IMR-90 (cell line): ENCODE measurements around the gene GNAO1. TPM values are rescaled to one million over a fixed set of nuclear protein-coding genes. Genes with fewer than 3 reads are reported as not detected.

Experiments
- ATAC-seq: fragments of 200-7000 bp; cut with Tn5 transposase; 2 replicates; pipeline ENCODE4 v1.9.1; 2020; ENCODE audit warnings: low read depth, mild to moderate bottlenecking, moderate library complexity
- BruUV-seq: library from RNA; stranded (reverse); fragments of 400-500 nt; replicated peaks from 2 replicates; lab custom pipeline; 2021; lab: Mats Ljungman, UMichigan
- CTCF ChIA-PET: fragments of 300-600 bp; formaldehyde crosslinking; extraction: SDS; loops from one replicate; lab custom pipeline; 2021; ENCODE audit warnings: antibody characterized with exemption; lab: Yijun Ruan, JAX
- POLR2A ChIA-PET: fragments of 300-600 bp; sonication (Branson Sonifier 250); formaldehyde crosslinking; loops from one replicate; lab custom pipeline; 2022; ENCODE audit warnings: antibody characterized with exemption; ENCODE audit not compliant: unreplicated experiment; lab: Charles Lee
- DNase-seq: peaks from one replicate; pipeline ENCODE4 v3.0.0; 2013
- H2AFZ ChIP-seq: replicated peaks from 2 replicates; pipeline ENCODE3; 2013; ENCODE audit warnings: low read length, mild to moderate bottlenecking; ENCODE audit not compliant: poor library complexity
- H2AK5ac ChIP-seq: 2 replicates; pipeline ENCODE4 v1.6.1; 2013; ENCODE audit warnings: low read depth, low read length, inconsistent platforms
- H2AK9ac ChIP-seq: replicated peaks from 2 replicates; pipeline ENCODE3; 2013; ENCODE audit warnings: mild to moderate bottlenecking, low read depth, low read length, moderate library complexity; ENCODE audit not compliant: poor library complexity
- H2BK120ac ChIP-seq: 2 replicates; pipeline ENCODE4 v1.6.1; 2013; ENCODE audit warnings: low read depth, low read length, inconsistent platforms
- H2BK15ac ChIP-seq: 3 replicates; pipeline ENCODE4 v1.6.1; 2013; ENCODE audit warnings: low read depth, low read length, inconsistent platforms
- H2BK20ac ChIP-seq: 2 replicates; pipeline ENCODE4 v1.6.1; 2013; ENCODE audit warnings: low read depth, mild to moderate bottlenecking, inconsistent platforms, low read length, moderate library complexity
- H2BK5ac ChIP-seq: 2 replicates; pipeline ENCODE4 v1.6.1; 2013; ENCODE audit warnings: mild to moderate bottlenecking, low read depth, low read length, inconsistent platforms; ENCODE audit not compliant: poor library complexity, severe bottlenecking
- H3K14ac ChIP-seq: replicated peaks from 2 replicates; pipeline ENCODE4 v1.6.1; 2013; ENCODE audit warnings: low read depth, low read length, inconsistent platforms
- H3K18ac ChIP-seq: 2 replicates; pipeline ENCODE4 v1.6.1; 2013; ENCODE audit warnings: low read depth, low read length, control low read depth
- H3K23ac ChIP-seq: 2 replicates; pipeline ENCODE4 v1.6.1; 2013; ENCODE audit warnings: low read depth, low read length, inconsistent platforms
- H3K27ac ChIP-seq: 2 replicates; pipeline ENCODE4 v1.5.1; 2013; ENCODE audit warnings: mild to moderate bottlenecking, control low read depth, low read length; ENCODE audit not compliant: insufficient read depth
- H3K27me3 ChIP-seq: 2 replicates; pipeline ENCODE4 v1.6.1; 2013; ENCODE audit warnings: low read length; ENCODE audit not compliant: control insufficient read depth, insufficient read depth
- H3K36me3 ChIP-seq: 2 replicates; pipeline ENCODE4 v1.6.1; 2013; ENCODE audit warnings: low read length, mixed read lengths; ENCODE audit not compliant: control insufficient read depth, insufficient read depth
- H3K4ac ChIP-seq: 2 replicates; pipeline ENCODE4 v1.6.1; 2013; ENCODE audit warnings: low read depth, low read length, inconsistent platforms
- H3K4me1 ChIP-seq: 2 replicates; pipeline ENCODE4 v1.6.1; 2013; ENCODE audit warnings: low read length, mixed read lengths; ENCODE audit not compliant: control insufficient read depth, insufficient read depth
- H3K4me2 ChIP-seq: 2 replicates; pipeline ENCODE4 v1.6.1; 2013; ENCODE audit warnings: low read depth, mild to moderate bottlenecking, control low read depth, low read length, moderate library complexity
- H3K4me3 ChIP-seq: 2 replicates; pipeline ENCODE4 v1.5.1; 2013; ENCODE audit warnings: low read depth, mild to moderate bottlenecking, control low read depth, low read length, moderate library complexity; ENCODE audit not compliant: insufficient read depth
- H3K56ac ChIP-seq: 2 replicates; pipeline ENCODE4 v1.6.1; 2013; ENCODE audit warnings: low read length, inconsistent platforms; ENCODE audit not compliant: insufficient read depth; ENCODE audit errors: extremely low read depth
- H3K79me1 ChIP-seq, 2 experiments: 2 replicates each; pipeline ENCODE4 v1.6.1; 2013; ENCODE audit warnings: low read length in 2 of 2, inconsistent platforms in 1 of 2, low read depth in 1 of 2
- H3K9ac ChIP-seq: 2 replicates; pipeline ENCODE4 v1.6.1; 2013; ENCODE audit warnings: low read depth, low read length, control low read depth
- H3K9me1 ChIP-seq: 2 replicates; pipeline ENCODE4 v1.6.1; 2013; ENCODE audit warnings: low read length, inconsistent platforms; ENCODE audit not compliant: insufficient read depth
- H3K9me3 ChIP-seq: 2 replicates; pipeline ENCODE4 v1.6.1; 2013; ENCODE audit warnings: low read length; ENCODE audit not compliant: control insufficient read depth, insufficient read depth
- H4K20me1 ChIP-seq: 2 replicates; pipeline ENCODE4 v1.6.1; 2013; ENCODE audit warnings: low read length, inconsistent platforms; ENCODE audit not compliant: insufficient read depth
- H4K5ac ChIP-seq: 2 replicates; pipeline ENCODE4 v1.6.1; 2013; ENCODE audit warnings: mild to moderate bottlenecking, low read depth, low read length, control low read depth
- H4K8ac ChIP-seq, 2 experiments: 2 replicates each; pipeline ENCODE4 v1.6.1; 2013; ENCODE audit warnings: low read depth in 2 of 2, low read length in 2 of 2, control low read depth in 1 of 2, inconsistent platforms in 1 of 2
- H4K91ac ChIP-seq: 2 replicates; pipeline ENCODE4 v1.6.1; 2013; ENCODE audit warnings: low read depth, low read length, inconsistent platforms; ENCODE audit not compliant: insufficient read depth
- CEBPB ChIP-seq: IDR thresholded peaks from 2 replicates; pipeline ENCODE4 v1.6.1; 2012; ENCODE audit warnings: low read depth, low read length, improper control_type of control experiment
- CHD1 ChIP-seq: IDR thresholded peaks from 2 replicates; pipeline ENCODE4 v1.6.1; 2012; ENCODE audit warnings: low read depth, low read length, improper control_type of control experiment
- FOS ChIP-seq: fragments of 150-350 bp; IDR thresholded peaks from 2 replicates; pipeline ENCODE4 v1.6.1; 2016; ENCODE audit warnings: low read depth, low read length
- MAFK ChIP-seq: IDR thresholded peaks from 2 replicates; pipeline ENCODE4 v1.6.1; 2012; ENCODE audit warnings: low read depth, low read length, improper control_type of control experiment
- MAZ ChIP-seq: IDR thresholded peaks from 2 replicates; pipeline ENCODE4 v1.6.1; 2012; ENCODE audit warnings: low read depth, mild to moderate bottlenecking, low read length, improper control_type of control experiment, moderate library complexity, borderline replicate concordance
- NFE2L2 ChIP-seq: fragments of 150-350 bp; IDR thresholded peaks from 2 replicates; pipeline ENCODE4 v1.6.1; 2016; ENCODE audit warnings: low read depth, mild to moderate bottlenecking, low read length
- RAD21 ChIP-seq: IDR thresholded peaks from 2 replicates; pipeline ENCODE4 v1.6.1; 2012; ENCODE audit warnings: low read length, improper control_type of control experiment
- RCOR1 ChIP-seq: IDR thresholded peaks from 2 replicates; pipeline ENCODE4 v1.6.1; 2012; ENCODE audit warnings: mild to moderate bottlenecking, low read length, improper control_type of control experiment; ENCODE audit not compliant: insufficient replicate concordance
- USF2 ChIP-seq: fragments of 150-350 bp; IDR thresholded peaks from 2 replicates; pipeline ENCODE4 v1.6.1; 2017; ENCODE audit warnings: mild to moderate bottlenecking, antibody characterized with exemption, low read length, low read depth
- dilution Hi-C: fragments of 300-500 bp; cut with HindIII; formaldehyde crosslinking; loops from one replicate; pipeline ENCODE4 v1.14.3; 2018; ENCODE audit warnings: low sequenced_read_pairs; ENCODE audit not compliant: unreplicated experiment
- in situ Hi-C: fragments of 300-500 bp; cut with MboI; formaldehyde crosslinking; loops from 3 replicates; pipeline ENCODE4 v1.14.3; 2019; ENCODE audit warnings: low sequenced_read_pairs, inconsistent platforms, mixed read lengths
- intact Hi-C: fragments of 100-400 bp; cut with micrococcal nuclease; formaldehyde crosslinking; loops from 2 replicates; pipeline ENCODE4 v1.10.0; 2022
- polyA plus RNA-seq, 3 experiments: library from polyadenylated mRNA; depleted of rRNA; stranded (reverse); fragments of >200 nt; gene quantifications; 2 replicates each; pipeline ENCODE4 v1.2.3, GENCODE V29; 2012; ENCODE audit warnings: low replicate concordance in 1 of 3
- total RNA-seq: library from RNA; depleted of rRNA; stranded (reverse); fragments of >200 nt; gene quantifications from 2 replicates; pipeline ENCODE4 v1.2.3, GENCODE V29; 2012
- TF ChIP-seq, protein P1 (sequence below): conservative IDR thresholded peaks from 2 replicates; pipeline ENCODE4 v1.5.1; 2012; ENCODE audit warnings: mild to moderate bottlenecking, low read depth, low read length, improper control_type of control experiment
- TF ChIP-seq, protein P2 (sequence below): fragments of 150-350 bp; IDR thresholded peaks from 2 replicates; pipeline ENCODE4 v1.6.1; 2016; ENCODE audit warnings: low read depth, mild to moderate bottlenecking, low read length, moderate library complexity, borderline replicate concordance

GNAO1 gene
- total and polyA plus RNA-seq, 2 of the 4 experiments (the other 2 are of a cell fraction): under 0.01 to 0.07 TPM

DNA sequence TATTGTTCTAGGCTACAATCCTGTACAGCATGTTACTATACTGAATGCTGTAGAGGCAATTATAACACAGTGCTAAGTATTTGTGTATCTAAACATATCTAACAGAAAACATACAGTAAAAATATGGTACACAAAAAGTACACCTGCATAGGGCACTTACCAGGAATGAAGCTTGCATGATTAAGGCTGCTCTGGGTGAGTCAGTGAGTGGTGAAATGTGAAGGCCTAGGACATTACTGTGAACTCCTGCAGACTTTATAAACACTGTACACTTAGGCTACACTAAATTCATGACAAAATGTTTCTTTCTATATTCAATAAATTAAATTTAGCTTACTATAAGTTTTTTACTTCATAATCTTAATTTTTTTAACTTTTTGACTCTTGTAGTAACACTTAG, 196.9 kb downstream of the GNAO1 start:
- H2AK9ac ChIP-seq: no peak overlapping the region
- H3K4me2 ChIP-seq: no peak overlapping the region
- H3K36me3 ChIP-seq: peaks cover 29% of the 10 kb centered on the region
- H4K91ac ChIP-seq: no peak overlapping the region
- H2BK5ac ChIP-seq: peak overlapping the region; percentile 97
- H4K8ac ChIP-seq: no peak overlapping the region
- no peak overlapping the region for H3K23ac ChIP-seq
- no peak overlapping the region for H4K5ac ChIP-seq
- BruUV-seq: no TSS peak
- peak overlapping the region; percentile 30; the same call in 1 of the 3 replicates for H2BK15ac ChIP-seq
- H3K9me1 ChIP-seq: peaks cover 15% of the 10 kb centered on the region
- in situ Hi-C loops: no loop called here
- no peak overlapping the region for H3K9ac ChIP-seq
- H2BK20ac ChIP-seq: no peak overlapping the region
- DNase-seq (peak; percentile 84), ATAC-seq (peak; percentile 59)
- H4K20me1 ChIP-seq: peaks cover 5% of the 10 kb centered on the region; the same call in 1 of the 2 replicates
- ChIA-PET POLR2A (no interaction called here), CTCF (interaction anchor here (1.1 to 1.5 kb wide), 2 partner anchors 17 to 20 kb away, joined by 3 to 4 read pairs; no protein-coding TSS in a partner anchor)
- H2BK120ac ChIP-seq: no peak overlapping the region
- H3K4ac ChIP-seq: no peak overlapping the region
- no peak overlapping the region for H3K4me3 ChIP-seq
- no peak overlapping the region for H2AK5ac ChIP-seq
- H3K27me3 ChIP-seq: no peaks in the 10 kb centered on the region
- H2AFZ ChIP-seq: no peak overlapping the region
- no peak overlapping the region for H3K56ac ChIP-seq
- intact Hi-C loops: no loop called here
- H3K14ac ChIP-seq: no peak overlapping the region
- TF ChIP-seq RCOR1: no peak
- TF ChIP-seq USF2: no peak
- TF ChIP-seq FOS: peak; percentile 66; the same call in 1 of the 2 replicates
- no peak for TF ChIP-seq MAZ
- TF ChIP-seq MAFK: no peak
- TF ChIP-seq, protein P1, sequence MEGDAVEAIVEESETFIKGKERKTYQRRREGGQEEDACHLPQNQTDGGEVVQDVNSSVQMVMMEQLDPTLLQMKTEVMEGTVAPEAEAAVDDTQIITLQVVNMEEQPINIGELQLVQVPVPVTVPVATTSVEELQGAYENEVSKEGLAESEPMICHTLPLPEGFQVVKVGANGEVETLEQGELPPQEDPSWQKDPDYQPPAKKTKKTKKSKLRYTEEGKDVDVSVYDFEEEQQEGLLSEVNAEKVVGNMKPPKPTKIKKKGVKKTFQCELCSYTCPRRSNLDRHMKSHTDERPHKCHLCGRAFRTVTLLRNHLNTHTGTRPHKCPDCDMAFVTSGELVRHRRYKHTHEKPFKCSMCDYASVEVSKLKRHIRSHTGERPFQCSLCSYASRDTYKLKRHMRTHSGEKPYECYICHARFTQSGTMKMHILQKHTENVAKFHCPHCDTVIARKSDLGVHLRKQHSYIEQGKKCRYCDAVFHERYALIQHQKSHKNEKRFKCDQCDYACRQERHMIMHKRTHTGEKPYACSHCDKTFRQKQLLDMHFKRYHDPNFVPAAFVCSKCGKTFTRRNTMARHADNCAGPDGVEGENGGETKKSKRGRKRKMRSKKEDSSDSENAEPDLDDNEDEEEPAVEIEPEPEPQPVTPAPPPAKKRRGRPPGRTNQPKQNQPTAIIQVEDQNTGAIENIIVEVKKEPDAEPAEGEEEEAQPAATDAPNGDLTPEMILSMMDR: no peak
- no peak for TF ChIP-seq NFE2L2
- TF ChIP-seq, protein P2, sequence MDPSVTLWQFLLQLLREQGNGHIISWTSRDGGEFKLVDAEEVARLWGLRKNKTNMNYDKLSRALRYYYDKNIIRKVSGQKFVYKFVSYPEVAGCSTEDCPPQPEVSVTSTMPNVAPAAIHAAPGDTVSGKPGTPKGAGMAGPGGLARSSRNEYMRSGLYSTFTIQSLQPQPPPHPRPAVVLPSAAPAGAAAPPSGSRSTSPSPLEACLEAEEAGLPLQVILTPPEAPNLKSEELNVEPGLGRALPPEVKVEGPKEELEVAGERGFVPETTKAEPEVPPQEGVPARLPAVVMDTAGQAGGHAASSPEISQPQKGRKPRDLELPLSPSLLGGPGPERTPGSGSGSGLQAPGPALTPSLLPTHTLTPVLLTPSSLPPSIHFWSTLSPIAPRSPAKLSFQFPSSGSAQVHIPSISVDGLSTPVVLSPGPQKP: no peak
- no peak for TF ChIP-seq RAD21
- peak; percentile 76 for TF ChIP-seq CEBPB
- TF ChIP-seq CHD1: no peak
- H3K9me3 ChIP-seq: no peaks in the 10 kb centered on the region
- H3K27ac ChIP-seq: no peak overlapping the region
- dilution Hi-C loops: no loop called here
- peaks cover 15 to 29% of the 10 kb centered on the region in 2 experiments for H3K79me1 ChIP-seq
- H3K4me1 ChIP-seq: peaks cover 15% of the 10 kb centered on the region
- H3K18ac ChIP-seq: no peak overlapping the region
